ENCODE results near the gene STX19.
"Not testable (repeated sequence)": the region's sequence is repeated elsewhere in the genome, so short reads cannot be mapped to it uniquely, and the experiment has no call there.

Gene STX19

GRCh38 chr3:94028093-94028837 is at the start of gene STX19:
STX19 (minus strand) TSS chr3:94028597; CDS start chr3:94015269, 13,328 bp downstream.
- no peak for DNase-seq

GRCh38 chr3:94076055-94076454 is 47.7 kb upstream of the STX19 start:
- DNase-seq, result no peak

GRCh38 chr3:94071713-94072284 is 43.4 kb upstream of the STX19 start:
- no peak for DNase-seq

GRCh38 chr3:94070341-94070911 is 42.0 kb upstream of the STX19 start:
- DNase-seq, result no peak

- peak; percentile 47 for DNase-seq
Observed at GRCh38 chr3:94069194-94069813, 40.9 kb upstream of the STX19 start.

- no peak for DNase-seq
Observed at GRCh38 chr3:94066506-94067500, 38.4 kb upstream of the STX19 start.

GRCh38 chr3:94065819-94066480 is 37.6 kb upstream of the STX19 start:
- DNase-seq, result no peak

- no peak for DNase-seq
Observed at GRCh38 chr3:94065122-94065521, 36.7 kb upstream of the STX19 start.

GRCh38 chr3:94064243-94064860 is 36.0 kb upstream of the STX19 start:
- DNase-seq, result no peak

- DNase-seq, result peak; percentile 20
Observed at GRCh38 chr3:94063496-94064119, 35.2 kb upstream of the STX19 start.

GRCh38 chr3:94062513-94063404 is 34.4 kb upstream of the STX19 start, which contains the start of the genes DHFR2 and NSUN3:
DHFR2 (minus strand) TSS chr3:94062916; CDS start chr3:94061511, 1,405 bp downstream.
NSUN3 (plus strand) TSS chr3:94063061; CDS start chr3:94063127, 66 bp downstream.
- peak; percentile 99 for DNase-seq

- no peak for DNase-seq
Observed at GRCh38 chr3:94061297-94061696, 32.9 kb upstream of the STX19 start.

- no peak for DNase-seq
Observed at GRCh38 chr3:94050546-94050945, 22.1 kb upstream of the STX19 start.

GRCh38 chr3:94049267-94049666 is 20.9 kb upstream of the STX19 start:
- no peak for DNase-seq

- no peak for DNase-seq
Observed at GRCh38 chr3:94046533-94046932, 18.1 kb upstream of the STX19 start.

GRCh38 chr3:94044100-94044936 is 15.9 kb upstream of the STX19 start:
- DNase-seq, result not testable (repeated sequence)

GRCh38 chr3:94043285-94043684 is 14.9 kb upstream of the STX19 start:
- no peak for DNase-seq

GRCh38 chr3:94036909-94037507 is 8.6 kb upstream of the STX19 start:
- DNase-seq, result peak; percentile 65

Data from hematopoietic multipotent progenitor cell treated with erythropoietin and hydrocortisone succinate and interleukin-3 and kit ligand, for 8 days (in vitro differentiated cells).